EL (cell line): ENCODE measurements around the gene COX15.
"Not testable (repeated sequence)": the region's sequence is repeated elsewhere in the genome, so short reads cannot be mapped to it uniquely, and the experiment has no call there.

Experiments
- DNase-seq: peaks from one replicate; pipeline ENCODE4 v3.0.0-alpha.2; 2016

The COX15 gene

GRCh38 chr10:99740260-99740659, 8.3 kb upstream of the COX15 start:
- DNase-seq: no peak

DNA sequence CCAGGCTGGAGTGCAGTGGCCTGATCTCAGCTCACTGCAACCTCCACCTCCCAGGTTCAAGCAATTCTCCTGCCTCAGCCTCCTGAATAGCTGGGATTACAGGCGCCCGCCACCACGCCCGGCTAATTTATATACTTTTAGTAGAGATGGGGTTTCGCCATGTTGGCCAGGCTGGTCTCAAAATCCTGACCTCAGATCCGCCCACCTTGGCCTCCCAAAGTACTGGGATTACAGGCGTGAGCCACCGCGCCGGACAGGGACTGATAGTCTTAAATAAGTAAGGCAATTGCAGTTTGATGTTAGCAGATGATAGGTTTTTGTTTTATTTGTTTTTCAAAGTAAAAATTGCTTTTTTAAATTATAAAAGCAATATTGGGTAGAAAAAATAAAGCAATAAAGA, 2.2 kb upstream of the COX15 start:
- not testable (repeated sequence) for DNase-seq

DNA sequence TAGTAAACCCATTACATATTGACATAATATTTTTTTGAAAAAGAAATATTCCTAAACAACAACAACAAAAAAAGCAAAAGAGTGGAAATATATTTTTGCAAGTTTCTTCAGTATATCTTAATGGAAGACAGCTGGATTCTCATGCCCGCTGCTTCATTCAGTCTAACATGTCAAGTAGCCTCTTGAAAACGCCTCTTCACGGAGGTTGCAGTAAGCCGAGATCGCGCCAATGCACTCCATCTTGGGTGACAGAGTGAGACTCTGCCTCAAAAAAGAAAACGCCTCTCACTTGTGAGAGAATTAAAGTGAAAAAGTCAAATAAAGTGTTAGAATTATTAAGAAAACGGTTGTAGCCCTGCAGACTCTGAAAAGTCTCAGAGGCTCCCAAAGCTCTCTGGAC, 1.4 kb upstream of the COX15 start:
- no peak for DNase-seq

DNA sequence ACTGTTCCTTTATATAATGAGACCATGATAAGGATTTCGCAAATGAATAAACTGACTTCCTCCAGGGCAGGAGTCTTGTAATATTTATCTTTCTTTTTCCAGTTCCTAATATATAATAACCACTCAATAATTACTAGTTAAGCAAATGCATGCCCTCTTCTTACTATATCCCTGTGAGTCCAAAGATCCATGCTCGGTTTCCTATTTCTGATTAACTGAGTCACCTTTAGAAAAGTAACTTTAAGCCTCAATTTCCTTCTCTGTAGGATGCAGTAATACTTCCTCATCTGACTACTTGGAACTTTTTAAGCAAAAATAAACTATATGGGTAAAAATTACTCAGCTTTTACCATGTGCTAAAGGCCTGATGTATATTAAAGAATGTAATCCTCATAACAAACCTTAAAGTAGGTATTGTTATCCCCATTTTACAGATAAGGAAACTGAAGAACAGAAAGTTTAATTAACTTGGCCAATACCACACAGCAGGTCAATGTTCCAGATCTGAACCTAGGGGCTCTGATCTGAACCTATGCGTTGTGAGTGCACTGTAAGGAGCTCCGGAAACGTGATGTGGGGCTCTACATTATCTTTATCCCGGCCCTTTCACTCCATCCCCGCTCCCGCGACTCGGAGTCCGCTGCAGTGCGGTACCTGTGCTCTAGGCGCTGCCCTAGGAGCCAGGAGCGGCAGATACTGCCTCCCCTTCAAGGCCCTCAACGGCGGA, 458 bp downstream of the COX15 start:
- DNase-seq: no peak

DNA sequence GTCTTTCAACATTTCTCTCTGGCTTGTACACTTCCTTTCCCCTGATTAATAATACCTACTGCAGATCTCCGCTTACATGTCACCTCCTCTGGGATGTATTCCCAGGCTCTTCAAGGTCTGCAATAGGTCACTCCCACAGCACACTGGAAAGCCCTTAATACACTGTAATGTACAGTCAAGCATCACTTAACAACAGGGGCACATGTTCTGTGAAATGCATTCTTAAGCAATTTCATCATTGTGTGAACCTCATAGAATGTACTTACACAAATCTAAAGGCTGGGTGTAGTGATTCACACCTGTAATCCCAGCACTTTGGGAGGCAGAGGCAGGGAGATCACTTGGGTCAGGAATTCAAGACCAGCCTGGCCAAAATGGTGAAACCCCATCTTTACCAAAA, 1.9 kb downstream of the COX15 start:
- DNase-seq: peak; percentile 42

DNA sequence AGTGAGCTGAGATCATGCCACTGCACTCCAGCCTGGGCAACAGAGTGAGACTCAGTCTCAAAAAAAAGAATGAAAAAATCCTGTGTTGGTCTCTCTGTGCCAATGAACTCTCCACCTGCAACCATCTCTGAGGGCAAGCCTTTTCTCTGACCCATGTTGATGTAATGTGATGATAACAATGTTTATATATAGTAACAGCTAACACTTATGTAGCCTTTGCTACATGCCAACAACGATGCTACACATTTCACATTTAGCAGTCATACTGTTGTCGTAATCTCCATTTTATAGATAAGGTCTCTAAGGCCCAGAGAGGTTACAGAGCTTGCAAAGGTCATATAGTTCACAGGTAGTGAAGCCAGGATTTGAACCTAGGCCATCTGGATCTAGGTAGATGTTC, 11.5 kb downstream of the COX15 start:
- no peak for DNase-seq

- no peak for DNase-seq
Observed at GRCh38 chr10:99714446-99714845, 17.5 kb downstream of the COX15 start.

GRCh38 chr10:99711129-99711719, 20.7 kb downstream of the COX15 start:
- DNase-seq: peak; percentile 73

DNA sequence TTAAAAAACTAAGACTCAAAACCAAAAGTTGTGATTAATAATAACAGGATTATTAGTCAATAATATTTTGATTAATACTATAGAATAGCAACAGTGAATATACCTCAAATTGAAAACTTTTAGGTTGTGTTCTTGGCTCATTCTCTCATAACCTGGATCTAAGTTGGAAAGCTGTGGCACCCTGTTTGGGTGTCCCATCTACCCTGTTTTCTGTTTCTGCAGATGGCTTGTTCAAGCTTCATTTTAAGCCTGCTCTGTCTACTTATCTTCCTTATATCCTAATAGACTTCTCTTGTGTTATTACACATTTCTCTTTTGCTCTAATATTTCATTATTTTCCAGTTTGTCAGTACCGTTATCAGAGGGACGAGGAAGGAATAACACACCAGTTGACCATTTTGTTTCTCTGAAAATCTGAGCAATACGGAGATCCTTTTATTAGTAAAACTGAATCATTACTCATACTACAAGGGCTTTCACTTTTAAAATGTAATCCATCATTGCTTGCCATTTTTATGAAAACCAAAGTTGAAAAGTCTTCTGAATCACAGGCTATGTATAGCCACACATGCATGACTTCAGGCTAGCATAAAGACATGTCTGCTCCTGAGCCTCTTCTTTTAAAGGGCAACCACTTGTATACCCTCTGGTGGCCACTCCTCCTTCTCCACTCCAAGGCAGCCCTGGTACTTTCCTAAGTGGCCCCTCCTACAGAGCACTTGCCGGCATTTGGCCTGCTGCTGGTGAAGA, 22.3 kb downstream of the COX15 start:
- peak; percentile 50 for DNase-seq

- no peak for DNase-seq
Observed at GRCh38 chr10:99708428-99709012, 23.4 kb downstream of the COX15 start.

GRCh38 chr10:99700649-99701048, 31.3 kb downstream of the COX15 start:
- DNase-seq: no peak

- no peak for DNase-seq
Observed at GRCh38 chr10:99698504-99699080, 33.3 kb downstream of the COX15 start.

DNA sequence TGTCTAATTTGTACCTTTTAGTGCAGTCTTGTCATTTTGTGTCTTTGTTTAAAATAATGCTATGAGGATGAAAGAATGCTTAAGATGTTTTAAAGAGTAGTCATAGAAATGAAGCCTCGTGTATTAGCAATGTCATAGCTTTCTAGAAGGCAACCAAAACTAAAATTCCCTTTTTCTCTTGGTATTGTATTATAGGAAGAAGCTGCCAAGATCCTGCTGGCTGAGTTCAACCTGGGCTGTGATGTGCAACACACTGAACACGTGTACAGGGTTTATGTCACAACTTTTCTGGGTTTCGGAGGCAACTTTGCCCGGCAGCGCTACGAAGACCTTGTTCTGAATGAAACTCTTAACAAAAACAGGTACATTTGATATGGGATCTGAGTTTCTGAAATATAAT, 36.2 kb downstream of the COX15 start:
- peak; percentile 48 for DNase-seq

GRCh38 chr10:99693933-99694583, 37.9 kb downstream of the COX15 start:
- DNase-seq: peak; percentile 90

GRCh38 chr10:99689461-99689860, 42.5 kb downstream of the COX15 start:
- peak; percentile 31 for DNase-seq

GRCh38 chr10:99685597-99685967, 46.3 kb downstream of the COX15 start:
- DNase-seq: no peak

DNA sequence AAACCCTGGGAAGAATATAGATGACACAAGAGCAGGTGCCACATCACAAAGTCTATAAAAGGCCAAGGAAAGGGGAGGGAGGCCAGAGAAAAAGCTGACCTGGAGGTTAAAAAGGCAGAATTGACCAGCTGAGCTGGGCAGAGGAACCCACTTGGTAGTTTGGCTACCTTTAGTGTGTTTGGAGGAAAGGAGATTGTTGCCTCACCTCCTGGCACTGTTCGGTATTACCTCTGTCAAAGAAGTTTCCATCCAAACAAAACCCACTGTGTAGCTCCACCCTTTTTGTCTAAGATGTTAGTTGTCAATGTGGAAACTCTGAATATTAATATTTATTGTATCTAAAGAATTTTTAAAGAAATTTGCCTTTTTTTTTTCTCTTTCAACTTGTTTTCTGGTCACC, 49.2 kb downstream of the COX15 start:
- DNase-seq: no peak
